ENCODE results near the gene HNF1A.

HNF1A gene

GRCh38 chr12:121005346-121005815 lies 27.0 kb downstream of the HNF1A start:
- in situ Hi-C loops (cut with HindIII; ENCODE audit: low sequenced_read_pairs), result no loop called here

- in situ Hi-C loops (cut with HindIII; ENCODE audit: low sequenced_read_pairs), result no loop called here
Measured at GRCh38 chr12:121008347-121009098, 30.2 kb downstream of the HNF1A start.

GRCh38 chr12:121009741-121010140 lies 31.4 kb downstream of the HNF1A start:
- in situ Hi-C loops (cut with HindIII; ENCODE audit: low sequenced_read_pairs), result no loop called here

- in situ Hi-C loops (cut with HindIII; ENCODE audit: low sequenced_read_pairs), result no loop called here
Measured at GRCh38 chr12:121010860-121011259, 32.5 kb downstream of the HNF1A start.

- in situ Hi-C loops (cut with HindIII; ENCODE audit: low sequenced_read_pairs), result no loop called here
Measured at GRCh38 chr12:121011820-121012219, 33.5 kb downstream of the HNF1A start.

GRCh38 chr12:121013715-121014114 lies 35.4 kb downstream of the HNF1A start:
- in situ Hi-C loops (cut with HindIII; ENCODE audit: low sequenced_read_pairs), result no loop called here

- in situ Hi-C loops (cut with HindIII; ENCODE audit: low sequenced_read_pairs), result loop anchor here (5.0 kb wide), 1 partner anchor 56 kb away; no protein-coding TSS in a partner anchor
Measured at GRCh38 chr12:121015825-121016766, 37.8 kb downstream of the HNF1A start, which contains the start of gene C12orf43. Gene C12orf43, minus strand, starts transcription at chr12:121016487. Its CDS starts 13 bp downstream, at chr12:121016474.

GRCh38 chr12:121017966-121018491 lies 39.7 kb downstream of the HNF1A start:
- in situ Hi-C loops (cut with HindIII; ENCODE audit: low sequenced_read_pairs), result loop anchor here (5.0 kb wide), 1 partner anchor 54 kb away; no protein-coding TSS in a partner anchor

GRCh38 chr12:121018860-121019617 lies 40.7 kb downstream of the HNF1A start:
- in situ Hi-C loops (cut with HindIII; ENCODE audit: low sequenced_read_pairs), result loop anchor here (5.0 kb wide), 1 partner anchor 53 kb away; no protein-coding TSS in a partner anchor

GRCh38 chr12:121021754-121022153 lies 43.4 kb downstream of the HNF1A start:
- in situ Hi-C loops (cut with HindIII; ENCODE audit: low sequenced_read_pairs), result no loop called here

- in situ Hi-C loops (cut with HindIII; ENCODE audit: low sequenced_read_pairs), result no loop called here
Measured at GRCh38 chr12:121022713-121023112, 44.4 kb downstream of the HNF1A start.

- in situ Hi-C loops (cut with HindIII; ENCODE audit: low sequenced_read_pairs), result no loop called here
Measured at GRCh38 chr12:121023799-121024198, 45.5 kb downstream of the HNF1A start.

- in situ Hi-C loops (cut with HindIII; ENCODE audit: low sequenced_read_pairs), result no loop called here
Measured at GRCh38 chr12:121025442-121026226, 47.3 kb downstream of the HNF1A start.

- in situ Hi-C loops (cut with HindIII; ENCODE audit: low sequenced_read_pairs), result no loop called here
Measured at GRCh38 chr12:121026274-121027045, 48.1 kb downstream of the HNF1A start.

GRCh38 chr12:121030576-121031212 lies 52.4 kb downstream of the HNF1A start:
- in situ Hi-C loops (cut with HindIII; ENCODE audit: low sequenced_read_pairs), result no loop called here

- in situ Hi-C loops (cut with HindIII; ENCODE audit: low sequenced_read_pairs), result no loop called here
Measured at GRCh38 chr12:121033625-121034349, 55.4 kb downstream of the HNF1A start.

GRCh38 chr12:121034616-121035305 lies 56.4 kb downstream of the HNF1A start:
- in situ Hi-C loops (cut with HindIII; ENCODE audit: low sequenced_read_pairs), result no loop called here
